IMR-90 (cell line): ENCODE measurements around the gene SWAP70. TPM values are rescaled to one million over a fixed set of nuclear protein-coding genes. Genes with fewer than 3 reads are reported as not detected.

Experiments
- ATAC-seq: fragments of 200-7000 bp; cut with Tn5 transposase; 2 replicates; pipeline ENCODE4 v1.9.1; 2020; ENCODE audit warnings: low read depth, mild to moderate bottlenecking, moderate library complexity
- BruUV-seq: library from RNA; stranded (reverse); fragments of 400-500 nt; replicated peaks from 2 replicates; lab custom pipeline; 2021; lab: Mats Ljungman, UMichigan
- CTCF ChIA-PET: fragments of 300-600 bp; formaldehyde crosslinking; extraction: SDS; loops from one replicate; lab custom pipeline; 2021; ENCODE audit warnings: antibody characterized with exemption; lab: Yijun Ruan, JAX
- POLR2A ChIA-PET: fragments of 300-600 bp; sonication (Branson Sonifier 250); formaldehyde crosslinking; loops from one replicate; lab custom pipeline; 2022; ENCODE audit warnings: antibody characterized with exemption; ENCODE audit not compliant: unreplicated experiment; lab: Charles Lee
- DNase-seq: peaks from one replicate; pipeline ENCODE4 v3.0.0; 2013
- H2AFZ ChIP-seq: replicated peaks from 2 replicates; pipeline ENCODE3; 2013; ENCODE audit warnings: low read length, mild to moderate bottlenecking; ENCODE audit not compliant: poor library complexity
- H2AK5ac ChIP-seq: 2 replicates; pipeline ENCODE4 v1.6.1; 2013; ENCODE audit warnings: low read depth, low read length, inconsistent platforms
- H2AK9ac ChIP-seq: replicated peaks from 2 replicates; pipeline ENCODE3; 2013; ENCODE audit warnings: mild to moderate bottlenecking, low read depth, low read length, moderate library complexity; ENCODE audit not compliant: poor library complexity
- H2BK120ac ChIP-seq: 2 replicates; pipeline ENCODE4 v1.6.1; 2013; ENCODE audit warnings: low read depth, low read length, inconsistent platforms
- H2BK15ac ChIP-seq: 3 replicates; pipeline ENCODE4 v1.6.1; 2013; ENCODE audit warnings: low read depth, low read length, inconsistent platforms
- H2BK20ac ChIP-seq: 2 replicates; pipeline ENCODE4 v1.6.1; 2013; ENCODE audit warnings: low read depth, mild to moderate bottlenecking, inconsistent platforms, low read length, moderate library complexity
- H2BK5ac ChIP-seq: 2 replicates; pipeline ENCODE4 v1.6.1; 2013; ENCODE audit warnings: mild to moderate bottlenecking, low read depth, low read length, inconsistent platforms; ENCODE audit not compliant: poor library complexity, severe bottlenecking
- H3K14ac ChIP-seq: replicated peaks from 2 replicates; pipeline ENCODE4 v1.6.1; 2013; ENCODE audit warnings: low read depth, low read length, inconsistent platforms
- H3K18ac ChIP-seq: 2 replicates; pipeline ENCODE4 v1.6.1; 2013; ENCODE audit warnings: low read depth, low read length, control low read depth
- H3K23ac ChIP-seq: 2 replicates; pipeline ENCODE4 v1.6.1; 2013; ENCODE audit warnings: low read depth, low read length, inconsistent platforms
- H3K27ac ChIP-seq: 2 replicates; pipeline ENCODE4 v1.5.1; 2013; ENCODE audit warnings: mild to moderate bottlenecking, control low read depth, low read length; ENCODE audit not compliant: insufficient read depth
- H3K27me3 ChIP-seq: 2 replicates; pipeline ENCODE4 v1.6.1; 2013; ENCODE audit warnings: low read length; ENCODE audit not compliant: control insufficient read depth, insufficient read depth
- H3K36me3 ChIP-seq: 2 replicates; pipeline ENCODE4 v1.6.1; 2013; ENCODE audit warnings: low read length, mixed read lengths; ENCODE audit not compliant: control insufficient read depth, insufficient read depth
- H3K4ac ChIP-seq: 2 replicates; pipeline ENCODE4 v1.6.1; 2013; ENCODE audit warnings: low read depth, low read length, inconsistent platforms
- H3K4me1 ChIP-seq: 2 replicates; pipeline ENCODE4 v1.6.1; 2013; ENCODE audit warnings: low read length, mixed read lengths; ENCODE audit not compliant: control insufficient read depth, insufficient read depth
- H3K4me2 ChIP-seq: 2 replicates; pipeline ENCODE4 v1.6.1; 2013; ENCODE audit warnings: low read depth, mild to moderate bottlenecking, control low read depth, low read length, moderate library complexity
- H3K4me3 ChIP-seq: 2 replicates; pipeline ENCODE4 v1.5.1; 2013; ENCODE audit warnings: low read depth, mild to moderate bottlenecking, control low read depth, low read length, moderate library complexity; ENCODE audit not compliant: insufficient read depth
- H3K56ac ChIP-seq: 2 replicates; pipeline ENCODE4 v1.6.1; 2013; ENCODE audit warnings: low read length, inconsistent platforms; ENCODE audit not compliant: insufficient read depth; ENCODE audit errors: extremely low read depth
- H3K79me1 ChIP-seq, 2 experiments: 2 replicates each; pipeline ENCODE4 v1.6.1; 2013; ENCODE audit warnings: low read length in 2 of 2, inconsistent platforms in 1 of 2, low read depth in 1 of 2
- H3K9ac ChIP-seq: 2 replicates; pipeline ENCODE4 v1.6.1; 2013; ENCODE audit warnings: low read depth, low read length, control low read depth
- H3K9me1 ChIP-seq: 2 replicates; pipeline ENCODE4 v1.6.1; 2013; ENCODE audit warnings: low read length, inconsistent platforms; ENCODE audit not compliant: insufficient read depth
- H3K9me3 ChIP-seq: 2 replicates; pipeline ENCODE4 v1.6.1; 2013; ENCODE audit warnings: low read length; ENCODE audit not compliant: control insufficient read depth, insufficient read depth
- H4K20me1 ChIP-seq: 2 replicates; pipeline ENCODE4 v1.6.1; 2013; ENCODE audit warnings: low read length, inconsistent platforms; ENCODE audit not compliant: insufficient read depth
- H4K5ac ChIP-seq: 2 replicates; pipeline ENCODE4 v1.6.1; 2013; ENCODE audit warnings: mild to moderate bottlenecking, low read depth, low read length, control low read depth
- H4K8ac ChIP-seq, 2 experiments: 2 replicates each; pipeline ENCODE4 v1.6.1; 2013; ENCODE audit warnings: low read depth in 2 of 2, low read length in 2 of 2, control low read depth in 1 of 2, inconsistent platforms in 1 of 2
- H4K91ac ChIP-seq: 2 replicates; pipeline ENCODE4 v1.6.1; 2013; ENCODE audit warnings: low read depth, low read length, inconsistent platforms; ENCODE audit not compliant: insufficient read depth
- BHLHE40 ChIP-seq: fragments of 150-350 bp; IDR thresholded peaks from 2 replicates; pipeline ENCODE4 v1.6.1; 2016; ENCODE audit warnings: mild to moderate bottlenecking, low read depth, low read length
- CEBPB ChIP-seq: IDR thresholded peaks from 2 replicates; pipeline ENCODE4 v1.6.1; 2012; ENCODE audit warnings: low read depth, low read length, improper control_type of control experiment
- CHD1 ChIP-seq: IDR thresholded peaks from 2 replicates; pipeline ENCODE4 v1.6.1; 2012; ENCODE audit warnings: low read depth, low read length, improper control_type of control experiment
- CTCF ChIP-seq: conservative IDR thresholded peaks from 2 replicates; pipeline ENCODE4 v1.5.1; 2012; ENCODE audit warnings: mild to moderate bottlenecking, low read depth, low read length, improper control_type of control experiment
- ELK1 ChIP-seq: fragments of 150-350 bp; IDR thresholded peaks from 2 replicates; pipeline ENCODE4 v1.6.1; 2016; ENCODE audit warnings: low read depth, mild to moderate bottlenecking, low read length, moderate library complexity, borderline replicate concordance
- FOS ChIP-seq: fragments of 150-350 bp; IDR thresholded peaks from 2 replicates; pipeline ENCODE4 v1.6.1; 2016; ENCODE audit warnings: low read depth, low read length
- MAFK ChIP-seq: IDR thresholded peaks from 2 replicates; pipeline ENCODE4 v1.6.1; 2012; ENCODE audit warnings: low read depth, low read length, improper control_type of control experiment
- MAZ ChIP-seq: IDR thresholded peaks from 2 replicates; pipeline ENCODE4 v1.6.1; 2012; ENCODE audit warnings: low read depth, mild to moderate bottlenecking, low read length, improper control_type of control experiment, moderate library complexity, borderline replicate concordance
- MXI1 ChIP-seq: IDR thresholded peaks from 2 replicates; pipeline ENCODE4 v1.6.1; 2012; ENCODE audit warnings: low read depth, mild to moderate bottlenecking, low read length, moderate library complexity, borderline replicate concordance
- NFE2L2 ChIP-seq: fragments of 150-350 bp; IDR thresholded peaks from 2 replicates; pipeline ENCODE4 v1.6.1; 2016; ENCODE audit warnings: low read depth, mild to moderate bottlenecking, low read length
- POLR2A ChIP-seq: IDR thresholded peaks from 2 replicates; pipeline ENCODE4 v1.6.1; 2012; ENCODE audit warnings: mild to moderate bottlenecking, low read depth, low read length
- RAD21 ChIP-seq: IDR thresholded peaks from 2 replicates; pipeline ENCODE4 v1.6.1; 2012; ENCODE audit warnings: low read length, improper control_type of control experiment
- RCOR1 ChIP-seq: IDR thresholded peaks from 2 replicates; pipeline ENCODE4 v1.6.1; 2012; ENCODE audit warnings: mild to moderate bottlenecking, low read length, improper control_type of control experiment; ENCODE audit not compliant: insufficient replicate concordance
- RFX5 ChIP-seq: IDR thresholded peaks from 2 replicates; pipeline ENCODE4 v1.8.0; 2012; ENCODE audit warnings: low read depth, mild to moderate bottlenecking, low read length, moderate library complexity
- SMC3 ChIP-seq: fragments of 150-350 bp; IDR thresholded peaks from 2 replicates; pipeline ENCODE4 v1.6.1; 2016; ENCODE audit warnings: low read depth, mild to moderate bottlenecking, antibody characterized with exemption, low read length, moderate library complexity
- USF2 ChIP-seq: fragments of 150-350 bp; IDR thresholded peaks from 2 replicates; pipeline ENCODE4 v1.6.1; 2017; ENCODE audit warnings: mild to moderate bottlenecking, antibody characterized with exemption, low read length, low read depth
- WGBS, 2 experiments: methylation state at CpG; one replicate each; pipeline versions ENCODE4 v1.1.5 to v1.1.7; 2013; ENCODE audit warnings: missing lambda C conversion rate in 2 of 2; ENCODE audit not compliant: insufficient read length in 1 of 2; ENCODE audit errors: extremely low coverage in 2 of 2; 5-methylcytosine and 5-hydroxymethylcytosine counted together
- dilution Hi-C: fragments of 300-500 bp; cut with HindIII; formaldehyde crosslinking; loops from one replicate; pipeline ENCODE4 v1.14.3; 2018; ENCODE audit warnings: low sequenced_read_pairs; ENCODE audit not compliant: unreplicated experiment
- in situ Hi-C: fragments of 300-500 bp; cut with MboI; formaldehyde crosslinking; loops from 3 replicates; pipeline ENCODE4 v1.14.3; 2019; ENCODE audit warnings: low sequenced_read_pairs, inconsistent platforms, mixed read lengths
- intact Hi-C: fragments of 100-400 bp; cut with micrococcal nuclease; formaldehyde crosslinking; loops from 2 replicates; pipeline ENCODE4 v1.10.0; 2022
- polyA plus RNA-seq, 3 experiments: library from polyadenylated mRNA; depleted of rRNA; stranded (reverse); fragments of >200 nt; gene quantifications; 2 replicates each; pipeline ENCODE4 v1.2.3, GENCODE V29; 2012; ENCODE audit warnings: low replicate concordance in 1 of 3
- total RNA-seq: library from RNA; depleted of rRNA; stranded (reverse); fragments of >200 nt; gene quantifications from 2 replicates; pipeline ENCODE4 v1.2.3, GENCODE V29; 2012

The SWAP70 gene
- total and polyA plus RNA-seq, 2 of the 4 experiments (the other 2 are of a cell fraction) = 15.5 to 19.9 TPM

GRCh38 chr11:9704620-9705019 is 40.7 kb downstream of the SWAP70 start:
- BruUV-seq = no TSS peak
- no peak overlapping the region for H4K91ac ChIP-seq
- H3K27me3 ChIP-seq = no peaks in the 10 kb centered on the region
- H3K14ac ChIP-seq = no peak overlapping the region
- no peak overlapping the region for H4K8ac ChIP-seq
- H3K56ac ChIP-seq = no peak overlapping the region
- in situ Hi-C loops = no loop called here
- H3K27ac ChIP-seq = no peak overlapping the region
- no peaks in the 10 kb centered on the region for H3K9me3 ChIP-seq
- no peak overlapping the region for H2BK120ac ChIP-seq
- no peak overlapping the region for H3K9ac ChIP-seq
- no peak overlapping the region for H3K4me3 ChIP-seq
- no peak overlapping the region for H3K4ac ChIP-seq
- 86% methylated on average over 1 of the region's 4 CpGs; no CpG with 5 or more reads in 1 of the 2 experiments for WGBS, 2 experiments
- no peak overlapping the region for H2AK9ac ChIP-seq
- H3K4me1 ChIP-seq = peaks cover 10% of the 10 kb centered on the region; the same call in 1 of the 2 replicates
- no peak overlapping the region for H2BK20ac ChIP-seq
- H4K20me1 ChIP-seq = peaks cover 30% of the 10 kb centered on the region; the same call in 1 of the 2 replicates
- H3K18ac ChIP-seq = no peak overlapping the region
- ATAC-seq (no peak), DNase-seq (no peak)
- no peak overlapping the region for H3K23ac ChIP-seq
- dilution Hi-C loops = no loop called here
- H2BK15ac ChIP-seq = no peak overlapping the region
- no peak for TF ChIP-seq BHLHE40
- TF ChIP-seq MAZ = no peak
- no peak for TF ChIP-seq ELK1
- no peak for TF ChIP-seq FOS
- no peak for TF ChIP-seq NFE2L2
- TF ChIP-seq MXI1 = no peak
- TF ChIP-seq POLR2A = no peak
- no peak for TF ChIP-seq CEBPB
- no peak for TF ChIP-seq CTCF
- no peak for TF ChIP-seq RFX5
- TF ChIP-seq SMC3 = no peak
- no peak for TF ChIP-seq USF2
- TF ChIP-seq MAFK = no peak
- TF ChIP-seq RCOR1 = no peak
- no peak for TF ChIP-seq CHD1
- no peak for TF ChIP-seq RAD21
- no peak overlapping the region for H2BK5ac ChIP-seq
- no peak overlapping the region for H2AK5ac ChIP-seq
- intact Hi-C loops = no loop called here
- POLR2A ChIA-PET = no interaction called here
- peaks cover 31 to 74% of the 10 kb centered on the region in 2 experiments for H3K79me1 ChIP-seq
- no peak overlapping the region for H3K4me2 ChIP-seq
- H4K5ac ChIP-seq = no peak overlapping the region
- H3K36me3 ChIP-seq = no peaks in the 10 kb centered on the region
- peaks cover 12% of the 10 kb centered on the region for H3K9me1 ChIP-seq
- H2AFZ ChIP-seq = no peak overlapping the region
- CTCF ChIA-PET = no interaction called here
